Large intestine (tissue), 3 donors: Measurements from ENCODE around the gene PRKAR2B. TPM values are rescaled to one million over a fixed set of nuclear protein-coding genes. Genes with fewer than 3 reads are reported as not detected.

Source experiments
- DNase-seq, 2 donors: peaks; one replicate each; pipeline versions ENCODE4 v3.0.0 to v3.0.0-alpha.2; 2013
- H3K27ac ChIP-seq: one replicate; pipeline ENCODE4 v1.5.1; 2013; ENCODE audit warnings: low read length
- H3K27me3 ChIP-seq: 2 replicates; pipeline ENCODE4 v1.6.1; 2013; ENCODE audit warnings: low read length; ENCODE audit not compliant: control insufficient read depth, insufficient read depth
- H3K36me3 ChIP-seq: 2 replicates; pipeline ENCODE4 v1.6.1; 2013; ENCODE audit warnings: low read length; ENCODE audit not compliant: control insufficient read depth, insufficient read depth
- H3K4me1 ChIP-seq: one replicate; pipeline ENCODE4 v1.6.1; 2013; ENCODE audit warnings: low read length; ENCODE audit not compliant: control insufficient read depth, insufficient read depth
- H3K4me3 ChIP-seq: one replicate; pipeline ENCODE4 v1.5.1; 2013; ENCODE audit warnings: low read length
- H3K9me3 ChIP-seq: one replicate; pipeline ENCODE4 v1.6.1; 2013; ENCODE audit warnings: mild to moderate bottlenecking, low read depth, low read length, moderate library complexity; ENCODE audit not compliant: control insufficient read depth
- WGBS: methylation state at CpG from one replicate; pipeline ENCODE4 v1.1.5; 2013; ENCODE audit warnings: low lambda C conversion rate; ENCODE audit not compliant: insufficient coverage; 5-methylcytosine and 5-hydroxymethylcytosine counted together
- polyA plus RNA-seq: library from polyadenylated mRNA; unstranded; fragments of 120-200 nt; gene quantifications from one replicate; pipeline ENCODE4 v1.2.1, GENCODE V29; 2013

Gene PRKAR2B
- polyA plus RNA-seq, 1 donor = 16.3 TPM

GRCh38 chr7:107025449-107026103 is 18.9 kb upstream of the PRKAR2B start:
- 100% methylated on average over 1 of the region's 2 CpGs for WGBS
- Histone ChIP-seq H3K27ac (no peak overlapping the region), H3K4me1 (no peaks in the 10 kb centered on the region), H3K9me3 (no peaks in the 10 kb centered on the region), H3K27me3 (no peaks in the 10 kb centered on the region), H3K4me3 (no peak overlapping the region), H3K36me3 (no peaks in the 10 kb centered on the region)
- DNase-seq = no peak

- no peak overlapping the region for H3K4me3 ChIP-seq
- no peaks in the 10 kb centered on the region for H3K4me1 ChIP-seq
- H3K27me3 ChIP-seq = no peaks in the 10 kb centered on the region
- no peak overlapping the region for H3K27ac ChIP-seq
- DNase-seq = no peak
- no peaks in the 10 kb centered on the region for H3K9me3 ChIP-seq
- H3K36me3 ChIP-seq = no peaks in the 10 kb centered on the region
- 84% methylated on average over 5 of the region's 5 CpGs for WGBS
Measured at GRCh38 chr7:107026166-107026565, 18.3 kb upstream of the PRKAR2B start.

GRCh38 chr7:107027208-107027607 is 17.3 kb upstream of the PRKAR2B start:
- no CpG with 5 or more reads among the region's 2 CpGs for WGBS
- Histone ChIP-seq H3K4me3 (no peak overlapping the region), H3K36me3 (no peaks in the 10 kb centered on the region), H3K27ac (no peak overlapping the region), H3K9me3 (no peaks in the 10 kb centered on the region), H3K4me1 (no peaks in the 10 kb centered on the region), H3K27me3 (no peaks in the 10 kb centered on the region)
- DNase-seq = no peak

GRCh38 chr7:107029061-107029763 is 15.3 kb upstream of the PRKAR2B start:
- Histone ChIP-seq H3K4me3 (no peak overlapping the region), H3K27me3 (no peaks in the 10 kb centered on the region), H3K9me3 (no peaks in the 10 kb centered on the region), H3K27ac (no peak overlapping the region), H3K36me3 (no peaks in the 10 kb centered on the region), H3K4me1 (no peaks in the 10 kb centered on the region)
- no peak for DNase-seq
- no CpG with 5 or more reads among the region's 5 CpGs for WGBS

- Histone ChIP-seq H3K4me1 (no peaks in the 10 kb centered on the region), H3K9me3 (no peaks in the 10 kb centered on the region), H3K27ac (no peak overlapping the region), H3K4me3 (no peak overlapping the region), H3K27me3 (no peaks in the 10 kb centered on the region), H3K36me3 (no peaks in the 10 kb centered on the region)
- no CpG with 5 or more reads among the region's 4 CpGs for WGBS
- no peak for DNase-seq
Measured at GRCh38 chr7:107029764-107030286, 14.7 kb upstream of the PRKAR2B start.

GRCh38 chr7:107032050-107032449 is 12.5 kb upstream of the PRKAR2B start:
- Histone ChIP-seq H3K27ac (no peak overlapping the region), H3K36me3 (no peaks in the 10 kb centered on the region), H3K4me3 (no peak overlapping the region), H3K4me1 (no peaks in the 10 kb centered on the region), H3K9me3 (no peaks in the 10 kb centered on the region), H3K27me3 (no peaks in the 10 kb centered on the region)
- DNase-seq = no peak
- no CpG with 5 or more reads among the region's 2 CpGs for WGBS

- no peak for DNase-seq
- Histone ChIP-seq H3K27ac (no peak overlapping the region), H3K27me3 (no peaks in the 10 kb centered on the region), H3K9me3 (no peaks in the 10 kb centered on the region), H3K36me3 (no peaks in the 10 kb centered on the region), H3K4me3 (no peak overlapping the region), H3K4me1 (no peaks in the 10 kb centered on the region)
- 80% methylated on average over 4 of the region's 8 CpGs for WGBS
Measured at GRCh38 chr7:107032720-107033438, 11.6 kb upstream of the PRKAR2B start.

GRCh38 chr7:107034553-107034952 is 10.0 kb upstream of the PRKAR2B start:
- WGBS = 60% methylated on average over 1 of the region's 1 CpG
- H3K4me1 ChIP-seq = no peaks in the 10 kb centered on the region
- no peaks in the 10 kb centered on the region for H3K27me3 ChIP-seq
- H3K9me3 ChIP-seq = no peaks in the 10 kb centered on the region
- no peak overlapping the region for H3K27ac ChIP-seq
- no peaks in the 10 kb centered on the region for H3K36me3 ChIP-seq
- H3K4me3 ChIP-seq = no peak overlapping the region
- no peak for DNase-seq

- Histone ChIP-seq H3K36me3 (no peaks in the 10 kb centered on the region), H3K27me3 (no peaks in the 10 kb centered on the region)
- DNase-seq = no peak
Measured at GRCh38 chr7:107035446-107035845, 9.1 kb upstream of the PRKAR2B start.

GRCh38 chr7:107036535-107036934 is 8.0 kb upstream of the PRKAR2B start:
- no peaks in the 10 kb centered on the region for H3K9me3 ChIP-seq
- 92% methylated on average over 2 of the region's 4 CpGs for WGBS
- no peaks in the 10 kb centered on the region for H3K27me3 ChIP-seq
- H3K27ac ChIP-seq = no peak overlapping the region
- no peaks in the 10 kb centered on the region for H3K36me3 ChIP-seq
- no peak for DNase-seq
- H3K4me3 ChIP-seq = no peak overlapping the region
- H3K4me1 ChIP-seq = no peaks in the 10 kb centered on the region

More at GRCh38 chr7:107035446-107035845, 9.1 kb upstream of the PRKAR2B start:
- Histone ChIP-seq H3K27ac (no peak overlapping the region), H3K4me1 (no peaks in the 10 kb centered on the region), H3K4me3 (no peak overlapping the region), H3K9me3 (no peaks in the 10 kb centered on the region)
